ENCODE data around the gene PTBP2.

The PTBP2 gene

GRCh38 chr1:96825231-96825630, 103.6 kb downstream of the PTBP2 start:
- DNase-seq = no peak

GRCh38 chr1:96825950-96826576, 104.5 kb downstream of the PTBP2 start:
- DNase-seq = no peak

GRCh38 chr1:96833376-96833775, 111.8 kb downstream of the PTBP2 start:
- no peak for DNase-seq

- DNase-seq = no peak
Observed at GRCh38 chr1:96834986-96835385, 113.4 kb downstream of the PTBP2 start.

- DNase-seq = no peak
Observed at GRCh38 chr1:96837057-96837780, 115.6 kb downstream of the PTBP2 start.

- no peak for DNase-seq
Observed at GRCh38 chr1:96837781-96838216, 116.2 kb downstream of the PTBP2 start.

- DNase-seq = no peak
Observed at GRCh38 chr1:96840396-96840795, 118.8 kb downstream of the PTBP2 start.

- no peak for DNase-seq
Observed at GRCh38 chr1:96842215-96842614, 120.6 kb downstream of the PTBP2 start.

GRCh38 chr1:96843196-96843595, 121.6 kb downstream of the PTBP2 start:
- no peak for DNase-seq

- DNase-seq = no peak
Observed at GRCh38 chr1:96843601-96844000, 122.0 kb downstream of the PTBP2 start.

GRCh38 chr1:96845464-96845863, 123.9 kb downstream of the PTBP2 start:
- DNase-seq = no peak

- no peak for DNase-seq
Observed at GRCh38 chr1:96861836-96862235, 140.3 kb downstream of the PTBP2 start.

GRCh38 chr1:96863449-96863848, 141.9 kb downstream of the PTBP2 start:
- no peak for DNase-seq

Data from NCI-H187 (cell line).